ENCODE measurements around the gene NMRK1. TPM values are rescaled to one million over a fixed set of nuclear protein-coding genes. Genes with fewer than 3 reads are reported as not detected.
A peak's percentile ranks its signal among the peaks of the same experiment; 100 is the strongest.

NMRK1 gene
- total RNA-seq, 3 donors from 2014 or later (not counting 1 experiment from before 2014, with no cell fraction given) = 23.7 to 52.0 (median 44.4) TPM

- DNase-seq (no peak), ATAC-seq (no peak)
- no peaks in the 10 kb centered on the region for H3K27me3 Mint-ChIP-seq (ENCODE audit: low read depth in 2 of 2)
- H3K4me1 ChIP-seq (ENCODE audit: control insufficient read depth, insufficient read depth, low read length) = no peaks in the 10 kb centered on the region
- no peaks in the 10 kb centered on the region for H3K9me3 ChIP-seq (ENCODE audit: control insufficient read depth, insufficient read depth, low read length)
- peaks cover 62% of the 10 kb centered on the region for H3K36me3 Mint-ChIP-seq
- peaks cover 75% of the 10 kb centered on the region for H3K36me3 ChIP-seq (ENCODE audit: control insufficient read depth, insufficient read depth, low read length)
- no peaks in the 10 kb centered on the region for H3K27me3 ChIP-seq (ENCODE audit: control insufficient read depth, insufficient read depth, low read length)
- H3K4me1 Mint-ChIP-seq = peaks cover 59 to 80% of the 10 kb centered on the region in 2 donors
- intact Hi-C loops (cut with micrococcal nuclease) = no loop called here
- H3K4me3 ChIP-seq (ENCODE audit: low read length) = no peak overlapping the region
- H3K4me3 Mint-ChIP-seq = no peak overlapping the region
- no peak for TF ChIP-seq CTCF (IDR thresholded peaks at IDR 0.05)
- no peak overlapping the region for H3K27ac ChIP-seq (ENCODE audit: low read length)
- H3K9me3 Mint-ChIP-seq = no peaks in the 10 kb centered on the region
- 93% methylated on average over 2 of the region's 4 CpGs for WGBS (ENCODE audit: insufficient coverage)
- peak overlapping the region; percentile 42 to 82 for H3K27ac Mint-ChIP-seq
These were observed 44.3 kb upstream of the NMRK1 start for GRCh38 chr9:75132244-75132643.

GRCh38 chr9:75131700-75132099 lies 43.7 kb upstream of the NMRK1 start:
- H3K36me3 ChIP-seq (ENCODE audit: control insufficient read depth, insufficient read depth, low read length) = peaks cover 70% of the 10 kb centered on the region
- no peaks in the 10 kb centered on the region for H3K4me1 ChIP-seq (ENCODE audit: control insufficient read depth, insufficient read depth, low read length)
- TF ChIP-seq CTCF (IDR thresholded peaks at IDR 0.05) = no peak
- no peak overlapping the region for H3K4me3 ChIP-seq (ENCODE audit: low read length)
- DNase-seq (no peak), ATAC-seq (no peak)
- no peaks in the 10 kb centered on the region for H3K9me3 Mint-ChIP-seq
- WGBS (ENCODE audit: insufficient coverage) = 91% methylated on average over 3 of the region's 3 CpGs
- intact Hi-C loops (cut with micrococcal nuclease) = no loop called here
- no peaks in the 10 kb centered on the region for H3K27me3 Mint-ChIP-seq (ENCODE audit: low read depth in 2 of 2)
- peak overlapping the region; percentile 42 to 82 for H3K27ac Mint-ChIP-seq
- H3K27me3 ChIP-seq (ENCODE audit: control insufficient read depth, insufficient read depth, low read length) = no peaks in the 10 kb centered on the region
- H3K4me1 Mint-ChIP-seq = peaks cover 55 to 75% of the 10 kb centered on the region in 2 donors
- no peak overlapping the region for H3K4me3 Mint-ChIP-seq
- no peak overlapping the region for H3K27ac ChIP-seq (ENCODE audit: low read length)
- H3K9me3 ChIP-seq (ENCODE audit: control insufficient read depth, insufficient read depth, low read length) = no peaks in the 10 kb centered on the region
- H3K36me3 Mint-ChIP-seq = peaks cover 58% of the 10 kb centered on the region

DNA sequence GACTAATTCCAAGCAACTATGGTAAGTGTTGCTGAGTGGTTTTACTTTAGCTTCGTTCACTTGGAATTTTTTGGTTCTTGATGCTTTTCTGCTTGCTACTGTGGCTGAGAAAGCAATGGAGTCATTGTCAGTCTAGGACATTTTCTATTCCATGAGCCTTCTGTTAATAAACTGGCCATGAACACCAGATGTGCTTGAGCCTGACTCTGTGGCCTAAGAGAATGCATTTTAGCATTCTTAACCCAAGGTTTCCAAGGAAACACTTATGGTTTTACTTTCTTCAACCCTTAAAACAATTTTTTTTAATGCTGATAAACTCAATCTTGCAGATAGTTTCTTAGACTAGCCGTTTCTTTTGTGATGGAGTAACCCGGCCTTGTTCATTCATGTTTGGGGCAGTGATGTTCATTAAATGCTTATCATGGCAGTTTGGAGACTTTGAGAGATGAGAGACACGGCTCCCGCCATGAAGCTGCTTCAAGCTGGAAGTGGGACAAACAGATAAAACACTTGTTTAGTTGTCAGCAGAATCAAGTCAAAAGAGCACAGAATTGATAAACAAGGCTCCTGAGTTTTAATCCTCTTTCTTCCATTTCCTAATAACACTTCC lies 42.8 kb upstream of the NMRK1 start:
- H3K27ac ChIP-seq (ENCODE audit: low read length) = no peak overlapping the region
- no peaks in the 10 kb centered on the region for H3K9me3 ChIP-seq (ENCODE audit: control insufficient read depth, insufficient read depth, low read length)
- Mint-ChIP-seq H3K4me1 (peaks cover 55 to 65% of the 10 kb centered on the region in 2 donors), H3K4me3 (no peak overlapping the region), H3K36me3 (peaks cover 57% of the 10 kb centered on the region), H3K9me3 (no peaks in the 10 kb centered on the region), H3K27me3 (ENCODE audit: low read depth in 2 of 2) (no peaks in the 10 kb centered on the region), H3K27ac (peak overlapping the region; percentile 42 to 82)
- peaks cover 62% of the 10 kb centered on the region for H3K36me3 ChIP-seq (ENCODE audit: control insufficient read depth, insufficient read depth, low read length)
- WGBS (ENCODE audit: insufficient coverage) = 88% methylated on average over 5 of the region's 5 CpGs
- TF ChIP-seq CTCF (IDR thresholded peaks at IDR 0.05) = no peak
- intact Hi-C loops (cut with micrococcal nuclease) = no loop called here
- H3K4me3 ChIP-seq (ENCODE audit: low read length) = no peak overlapping the region
- ATAC-seq (no peak), DNase-seq (no peak)
- H3K4me1 ChIP-seq (ENCODE audit: control insufficient read depth, insufficient read depth, low read length) = no peaks in the 10 kb centered on the region
- H3K27me3 ChIP-seq (ENCODE audit: control insufficient read depth, insufficient read depth, low read length) = no peaks in the 10 kb centered on the region

DNA sequence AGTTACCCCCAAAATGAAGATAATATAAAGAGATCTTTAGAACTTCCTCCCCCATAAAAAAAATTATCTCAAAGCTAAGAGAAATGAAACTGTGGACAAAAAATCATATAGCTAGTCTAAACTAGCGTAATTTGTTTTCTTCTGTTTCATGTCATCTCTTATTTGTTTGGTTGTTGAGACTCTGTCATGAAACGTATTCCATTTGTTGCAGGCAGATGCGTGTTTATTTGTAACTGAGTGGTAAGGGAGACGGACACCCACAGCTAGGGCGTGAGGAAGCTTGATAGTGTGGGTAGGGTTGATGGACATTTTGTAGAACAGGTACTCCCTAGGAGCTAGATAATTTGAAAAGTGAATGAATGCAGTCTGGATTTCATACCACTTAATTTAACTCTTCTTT lies 42.2 kb upstream of the NMRK1 start:
- Mint-ChIP-seq H3K27ac (peak overlapping the region; percentile 42 to 82), H3K4me3 (no peak overlapping the region), H3K4me1 (peaks cover 55 to 60% of the 10 kb centered on the region in 2 donors), H3K9me3 (no peaks in the 10 kb centered on the region), H3K27me3 (ENCODE audit: low read depth in 2 of 2) (no peaks in the 10 kb centered on the region), H3K36me3 (peaks cover 52% of the 10 kb centered on the region)
- Histone ChIP-seq H3K27ac (ENCODE audit: low read length) (no peak overlapping the region), H3K4me1 (ENCODE audit: control insufficient read depth, insufficient read depth, low read length) (no peaks in the 10 kb centered on the region), H3K27me3 (ENCODE audit: control insufficient read depth, insufficient read depth, low read length) (no peaks in the 10 kb centered on the region), H3K9me3 (ENCODE audit: control insufficient read depth, insufficient read depth, low read length) (no peaks in the 10 kb centered on the region), H3K4me3 (ENCODE audit: low read length) (no peak overlapping the region), H3K36me3 (ENCODE audit: control insufficient read depth, insufficient read depth, low read length) (peaks cover 58% of the 10 kb centered on the region)
- intact Hi-C loops (cut with micrococcal nuclease) = no loop called here
- 94% methylated on average over 5 of the region's 5 CpGs for WGBS (ENCODE audit: insufficient coverage)
- no peak for DNase-seq
- TF ChIP-seq CTCF (IDR thresholded peaks at IDR 0.05) = no peak
- no peak for ATAC-seq
